ENCODE measurements around the gene C15orf39.
"Not testable (repeated sequence)": the region's sequence is repeated elsewhere in the genome, so short reads cannot be mapped to it uniquely, and the experiment has no call there.

The C15orf39 gene

DNA sequence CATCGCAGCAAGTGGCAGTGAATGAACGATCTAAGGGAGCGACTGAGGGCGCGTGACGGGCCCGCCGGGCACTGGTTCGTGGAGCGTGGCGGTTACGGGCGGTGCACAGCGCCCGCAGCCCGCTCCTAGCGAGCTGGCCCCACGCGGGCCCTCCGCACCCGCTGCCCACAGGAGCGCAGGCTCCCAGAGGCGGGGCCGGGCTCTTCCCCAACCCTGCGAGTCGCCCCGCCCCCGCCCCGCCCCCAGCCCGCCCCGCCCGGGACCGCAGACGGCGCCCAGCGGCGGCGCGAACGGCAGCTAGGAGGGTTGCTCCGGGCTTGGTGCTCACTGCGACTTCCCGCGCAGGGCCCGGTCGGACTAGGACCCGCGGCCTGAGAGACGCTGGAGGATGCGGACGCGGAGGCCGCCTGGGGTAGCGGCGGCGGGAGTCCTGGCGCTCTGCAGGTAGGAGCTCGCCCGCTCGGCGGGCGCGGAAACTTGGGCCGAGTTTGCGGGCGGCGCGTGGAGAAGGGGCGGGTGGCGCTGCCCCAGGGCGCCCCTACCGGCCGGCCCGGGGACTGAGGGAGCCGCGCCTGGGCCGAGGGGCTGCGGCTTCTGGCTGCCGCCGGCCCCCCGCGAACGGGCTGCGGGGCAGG lies at the start of gene C15orf39:
TSS of gene C15orf39 (plus strand) at position 267 of the 635 bp plus-strand sequence. CDS start 4,167 bp downstream, outside the sequence.
- peak; percentile 54 to 74 for DNase-seq

DNA sequence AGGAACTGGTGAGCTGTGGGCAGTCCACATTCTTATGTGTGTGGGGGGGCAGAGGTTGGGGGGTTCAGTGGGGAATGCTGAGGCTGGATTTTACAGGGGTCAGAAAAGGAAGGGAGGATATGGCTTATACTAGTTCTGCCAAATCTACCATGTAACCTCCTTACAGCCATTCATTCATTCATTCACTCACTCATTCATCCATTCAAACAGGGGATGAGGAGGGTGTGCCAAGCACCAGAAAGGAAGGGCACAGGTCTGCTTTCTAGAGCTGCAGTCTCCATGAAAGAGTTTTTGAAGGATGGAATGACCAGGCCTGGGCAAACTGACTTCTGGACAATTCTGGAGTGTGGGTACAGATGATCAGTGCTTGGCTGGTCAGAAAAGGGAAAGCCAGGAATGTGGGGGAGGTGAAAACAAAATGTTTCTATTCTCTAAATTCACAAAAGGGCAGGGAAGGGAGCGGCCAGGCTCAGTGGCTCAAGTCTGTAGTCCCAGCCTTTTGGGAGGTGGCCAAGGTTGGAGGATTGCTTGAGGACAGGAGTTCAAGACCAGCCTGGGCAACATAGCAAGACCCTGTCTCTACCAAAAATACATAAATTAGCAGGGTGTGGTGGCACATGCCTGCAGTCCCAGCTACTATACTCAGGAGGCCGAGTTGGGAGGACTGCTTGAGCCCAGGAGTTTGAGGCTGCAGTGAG lies 49.2 kb upstream of the C15orf39 start:
- no peak for DNase-seq

DNA sequence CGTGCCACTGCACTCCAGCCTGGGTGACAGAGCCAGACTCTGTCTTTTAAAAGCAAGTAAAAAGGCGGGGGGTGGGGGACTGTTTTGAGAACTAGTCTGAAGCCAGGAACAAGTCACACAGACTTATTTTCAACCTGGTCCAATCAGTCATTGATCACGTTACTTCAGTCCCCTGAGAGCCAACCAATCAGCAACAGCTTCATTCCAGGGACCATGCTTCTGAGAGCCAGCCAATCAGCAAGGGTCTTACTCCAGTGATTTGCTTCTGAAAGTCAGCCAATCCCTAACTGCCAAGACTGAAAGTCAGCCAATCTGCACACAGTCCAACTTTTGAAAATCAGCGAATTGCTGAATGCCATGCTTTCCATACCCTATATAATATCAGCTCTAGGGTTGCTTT lies 48.6 kb upstream of the C15orf39 start:
- peak; percentile 73 to 76 for DNase-seq

GRCh38 chr15:75153565-75154276 lies 48.0 kb upstream of the C15orf39 start:
- DNase-seq = peak; percentile 82 to 89

DNA sequence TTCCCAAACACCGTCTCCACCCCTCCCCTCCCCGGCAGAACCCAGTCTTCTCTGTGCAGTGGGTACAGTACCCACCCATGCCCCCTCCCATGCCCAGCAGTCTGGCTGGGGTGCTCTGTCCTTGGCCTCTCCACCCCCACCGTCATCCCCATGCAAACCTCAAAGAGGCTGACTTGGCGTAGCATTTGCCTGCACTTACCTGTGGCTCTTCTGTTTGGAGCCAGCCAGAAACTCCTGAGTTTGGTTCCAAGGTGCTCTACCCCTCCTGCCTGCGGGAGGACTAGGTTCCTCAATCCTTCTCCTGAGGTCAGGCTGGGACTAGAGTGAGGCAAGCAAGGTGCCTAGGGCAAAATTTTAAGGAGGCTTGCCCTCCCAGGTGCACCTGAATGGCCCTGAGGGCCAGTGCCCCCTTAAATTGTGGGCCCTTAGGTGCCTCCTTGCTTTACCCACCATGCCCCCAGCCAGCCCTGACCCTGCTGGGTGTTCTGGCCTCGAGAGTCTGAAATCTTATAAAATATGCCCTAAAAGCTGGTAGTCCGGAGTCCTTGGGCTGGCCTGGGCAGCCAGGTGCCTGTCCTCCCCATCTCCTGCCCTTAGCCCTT lies 47.1 kb upstream of the C15orf39 start:
- DNase-seq = no peak

DNA sequence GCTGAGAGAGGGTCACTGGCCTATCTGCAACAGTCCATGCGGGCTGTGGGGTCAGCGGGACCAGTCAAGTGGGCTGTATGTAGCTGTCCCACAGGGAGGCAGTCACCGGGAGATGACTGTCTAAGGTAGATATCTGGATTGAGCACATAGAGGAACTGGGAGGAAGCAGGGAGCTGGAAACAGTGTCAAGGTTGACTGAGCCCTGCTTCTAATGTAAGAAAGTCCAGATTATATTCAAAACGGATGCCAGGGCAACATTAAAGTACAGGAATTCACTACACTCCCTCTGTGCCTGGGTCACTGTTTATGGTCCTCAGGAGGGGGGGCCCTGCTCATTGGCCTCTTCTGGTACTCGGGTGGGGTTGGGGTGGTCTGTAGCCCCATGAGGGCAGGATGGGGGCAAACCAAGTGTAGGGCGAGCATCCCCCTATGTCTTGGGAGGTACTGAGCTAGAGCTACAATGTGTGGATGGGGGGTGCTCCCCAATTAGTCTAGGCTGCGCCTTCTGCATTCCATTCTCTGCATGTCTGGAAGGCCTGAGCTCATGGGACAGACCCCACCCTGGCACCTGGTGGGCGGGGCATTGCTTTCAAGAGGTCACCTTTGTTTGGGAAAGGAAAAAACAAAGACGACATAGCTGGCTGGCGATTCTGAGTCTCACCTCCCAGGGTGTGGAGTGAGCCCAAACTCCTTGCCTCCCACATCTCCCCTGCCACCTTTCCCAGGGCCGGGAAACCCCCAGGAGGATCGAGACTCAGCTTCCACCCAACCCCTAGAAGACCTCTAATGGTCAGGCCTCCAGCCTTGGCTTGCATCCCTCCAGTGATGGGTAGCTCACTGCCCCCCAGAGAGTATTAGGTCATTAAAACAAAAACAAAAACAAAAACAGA lies 45.1 kb upstream of the C15orf39 start:
- DNase-seq = no peak

DNA sequence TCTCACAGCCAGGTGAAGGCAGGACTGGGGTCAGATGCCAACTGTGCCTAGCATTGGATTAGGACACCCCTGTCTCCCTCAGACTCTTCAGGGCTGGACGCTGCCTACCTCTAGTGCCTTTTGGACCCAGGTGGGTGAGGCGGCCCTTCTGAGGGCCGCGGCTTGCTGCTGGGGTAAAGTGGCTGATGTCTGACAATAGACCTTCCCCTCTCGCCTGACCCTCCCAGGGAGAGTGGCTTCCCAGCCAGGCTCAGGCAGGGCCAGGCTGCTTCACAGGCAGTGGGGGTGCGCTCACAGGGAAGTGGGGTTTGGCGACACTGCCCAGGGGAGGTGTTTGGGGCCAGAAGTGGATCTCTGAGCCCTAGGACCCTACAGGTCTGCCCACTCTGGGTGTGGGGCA lies 43.3 kb upstream of the C15orf39 start:
- DNase-seq = no peak

- no peak for DNase-seq
Measured at GRCh38 chr15:75159244-75159643, 42.4 kb upstream of the C15orf39 start.

DNA sequence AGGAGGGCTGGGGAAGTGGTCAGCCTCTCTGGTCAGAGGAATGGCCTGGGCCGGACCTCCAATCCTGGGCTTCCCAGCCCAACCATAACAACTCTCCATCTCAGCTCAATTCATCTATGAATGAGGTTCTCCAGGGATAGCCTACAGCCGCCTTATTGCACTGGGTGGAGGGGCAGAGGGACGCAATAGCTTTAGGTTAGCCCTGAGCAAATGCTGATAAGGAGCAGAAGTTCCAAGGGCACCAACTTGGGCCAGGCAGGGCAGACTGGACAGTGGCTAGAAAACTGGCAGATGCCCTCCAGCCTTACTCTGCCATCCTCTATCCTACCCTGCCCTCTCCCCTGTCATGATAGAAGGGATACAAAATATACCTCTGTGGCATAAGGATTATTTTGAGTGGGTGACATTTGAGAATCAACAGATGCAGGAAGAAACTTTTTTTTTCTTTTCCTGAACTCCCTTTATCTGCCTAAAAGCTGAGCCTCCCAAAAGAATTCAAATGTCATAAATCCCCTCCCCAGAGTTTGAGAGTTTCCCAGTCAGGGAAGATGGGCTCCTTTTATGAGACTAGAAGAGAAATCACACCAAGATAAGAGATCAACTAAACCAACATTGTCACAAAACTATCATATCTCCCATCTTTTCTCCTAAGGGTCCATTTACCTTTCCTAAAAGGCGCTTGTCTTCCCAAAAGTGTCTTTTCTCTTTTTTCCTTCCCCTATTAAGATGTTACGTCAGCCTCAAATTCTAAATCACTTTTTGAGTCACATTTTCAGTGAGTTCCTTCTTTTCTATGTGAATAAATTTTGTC lies 40.4 kb upstream of the C15orf39 start:
- DNase-seq = no peak

GRCh38 chr15:75161917-75162414 lies 39.7 kb upstream of the C15orf39 start:
- no peak for DNase-seq

DNA sequence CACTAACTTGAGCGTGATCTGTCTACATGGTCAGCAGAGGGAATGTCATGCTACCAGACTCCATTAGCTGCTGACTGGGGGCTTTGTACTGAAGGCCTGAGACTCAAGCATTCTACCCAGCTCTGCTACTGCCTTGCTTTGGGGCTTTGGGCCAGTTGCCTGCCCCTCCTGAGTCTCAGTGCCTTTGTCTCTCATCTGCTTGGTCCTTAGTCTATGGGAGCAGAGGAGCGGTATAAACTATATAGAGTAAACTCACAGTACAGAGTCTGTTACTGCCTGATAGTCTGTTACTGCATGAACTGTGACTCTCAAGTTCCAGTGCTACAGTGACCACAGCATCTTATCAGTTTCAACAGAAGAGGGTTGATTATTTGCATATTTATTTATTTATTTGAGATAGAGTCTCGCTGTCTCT lies 38.5 kb upstream of the C15orf39 start:
- DNase-seq = no peak

DNA sequence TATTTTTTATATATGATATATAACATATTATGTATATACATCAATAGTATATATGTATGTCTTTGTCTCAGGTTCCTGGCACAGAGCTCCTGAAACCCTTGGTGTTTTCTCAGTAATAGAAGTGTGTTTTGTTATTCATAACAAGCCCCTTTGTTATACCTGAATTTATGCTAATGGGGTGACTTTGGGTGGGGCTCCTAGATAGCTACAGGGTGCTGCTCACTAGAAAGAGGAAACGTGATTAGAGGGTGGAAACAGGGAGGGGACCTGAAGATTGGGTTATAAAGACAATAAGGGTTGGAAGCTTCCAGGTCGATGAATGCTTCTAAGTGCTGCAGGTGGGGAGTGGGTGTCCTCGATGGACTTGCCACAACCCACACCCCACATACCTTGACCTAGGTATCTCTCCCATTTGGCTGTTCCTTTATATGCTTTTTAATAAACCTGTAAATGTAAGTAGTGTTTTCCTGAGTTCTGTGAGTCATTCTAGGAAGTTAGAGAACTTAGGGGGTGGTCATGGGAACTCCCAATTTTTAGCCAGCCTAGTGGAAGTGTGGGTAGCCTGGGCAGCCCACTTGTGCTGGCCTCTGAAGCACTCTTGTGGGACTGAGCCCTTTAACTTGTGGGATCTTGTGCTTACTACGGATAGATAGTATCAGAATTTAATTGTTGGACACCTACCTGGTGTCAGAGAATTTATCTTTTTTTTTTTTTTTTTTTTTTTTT lies 36.9 kb upstream of the C15orf39 start:
- no peak for DNase-seq

DNA sequence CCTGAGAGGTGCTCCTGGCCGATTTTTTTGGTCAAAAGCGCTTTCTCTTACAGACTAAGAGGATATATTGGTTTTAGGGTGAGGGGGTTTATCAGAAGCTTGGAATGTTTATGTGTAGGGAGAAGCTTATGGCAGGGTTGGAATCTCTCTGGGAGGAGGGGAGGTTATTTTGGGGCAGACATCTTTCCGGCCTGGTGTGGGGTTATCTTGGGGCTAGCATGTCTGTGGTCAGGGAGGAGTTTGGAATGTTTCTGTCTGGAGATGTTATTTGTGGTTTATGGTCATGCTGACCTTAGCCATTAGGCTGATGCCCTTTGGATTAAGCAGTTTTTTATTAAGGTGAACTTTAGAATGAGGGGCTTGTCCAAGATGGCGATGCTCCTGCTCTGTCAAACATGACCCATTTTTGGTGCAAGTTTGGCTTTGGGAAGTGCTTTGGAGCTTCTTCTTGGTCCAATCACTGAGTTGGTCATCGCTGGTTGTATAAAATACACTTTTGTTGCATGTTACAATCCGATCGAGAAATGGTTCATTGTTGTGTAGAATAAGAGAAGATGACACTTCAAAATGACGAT lies 35.1 kb upstream of the C15orf39 start:
- not testable (repeated sequence) for DNase-seq

- no peak for DNase-seq
Measured at GRCh38 chr15:75167588-75168350, 33.9 kb upstream of the C15orf39 start.

- no peak for DNase-seq
Measured at GRCh38 chr15:75168374-75168773, 33.3 kb upstream of the C15orf39 start.

- no peak for DNase-seq
Measured at GRCh38 chr15:75170203-75170602, 31.5 kb upstream of the C15orf39 start.

DNA sequence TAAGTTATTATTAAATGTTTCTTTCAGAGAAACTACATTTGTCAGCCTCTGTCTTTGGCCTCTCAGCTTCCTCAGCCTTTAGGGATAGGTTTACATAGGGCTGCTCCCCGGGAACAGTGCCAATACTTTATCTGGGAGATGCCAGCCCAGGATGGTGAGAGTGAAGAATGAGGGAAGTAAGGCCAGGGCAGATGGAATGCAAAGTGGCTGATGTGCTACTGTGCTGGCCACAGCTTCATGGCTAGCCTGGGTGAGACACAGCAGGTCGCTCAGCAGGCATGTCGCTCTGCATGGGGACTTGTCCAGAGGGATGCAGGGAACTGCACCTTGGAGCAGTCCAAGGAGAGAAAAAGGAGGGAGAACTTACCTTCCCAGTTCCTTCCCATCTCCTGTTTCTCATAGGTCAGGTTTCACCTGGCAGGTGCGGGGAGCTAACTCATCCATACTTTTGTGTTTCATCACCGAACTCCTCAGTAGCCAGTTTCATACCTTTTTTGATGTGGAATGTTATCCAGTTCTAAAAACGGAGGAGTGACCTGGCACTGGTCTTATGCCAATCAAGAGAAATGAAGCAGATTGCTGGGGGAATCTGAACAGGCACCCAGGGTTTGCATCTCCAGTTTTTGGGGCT lies 30.9 kb upstream of the C15orf39 start:
- DNase-seq = no peak

- peak; percentile 68 to 78 for DNase-seq
Measured at GRCh38 chr15:75171408-75171807, 30.3 kb upstream of the C15orf39 start.

DNA sequence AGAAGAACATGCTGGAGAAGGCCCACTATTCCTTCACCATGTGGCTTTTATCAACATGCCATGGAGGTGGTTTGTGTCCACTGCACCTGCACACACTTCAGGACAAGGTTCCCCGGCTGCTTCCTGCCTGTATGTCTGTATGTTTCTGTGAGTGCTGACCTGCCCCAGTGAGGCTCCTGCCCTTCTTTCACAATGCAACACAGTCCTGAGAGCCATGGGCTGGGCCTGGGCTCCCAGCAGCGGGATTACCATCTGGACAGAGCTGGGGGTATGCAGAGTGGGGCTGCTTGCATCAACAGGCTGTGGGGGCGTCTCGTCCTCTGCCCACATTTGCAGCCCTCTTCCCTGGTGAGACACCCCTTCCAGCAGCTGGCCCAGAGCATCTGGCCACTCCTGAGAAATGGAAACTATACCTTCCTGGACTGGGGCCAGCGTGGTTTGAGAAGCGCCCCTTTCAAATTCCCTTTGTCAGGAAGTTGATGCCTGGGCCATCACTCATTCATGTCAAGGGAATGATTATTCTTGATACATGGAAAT lies 29.3 kb upstream of the C15orf39 start:
- DNase-seq = no peak
